Measurements from ENCODE around the gene USP48. TPM values are rescaled to one million over a fixed set of nuclear protein-coding genes. Genes with fewer than 3 reads are reported as not detected.

USP48 gene
- total and polyA plus RNA-seq, 2 donors (not counting 1 experiment from before 2014, with no cell fraction given): 34.1 to 45.6 TPM

DNA sequence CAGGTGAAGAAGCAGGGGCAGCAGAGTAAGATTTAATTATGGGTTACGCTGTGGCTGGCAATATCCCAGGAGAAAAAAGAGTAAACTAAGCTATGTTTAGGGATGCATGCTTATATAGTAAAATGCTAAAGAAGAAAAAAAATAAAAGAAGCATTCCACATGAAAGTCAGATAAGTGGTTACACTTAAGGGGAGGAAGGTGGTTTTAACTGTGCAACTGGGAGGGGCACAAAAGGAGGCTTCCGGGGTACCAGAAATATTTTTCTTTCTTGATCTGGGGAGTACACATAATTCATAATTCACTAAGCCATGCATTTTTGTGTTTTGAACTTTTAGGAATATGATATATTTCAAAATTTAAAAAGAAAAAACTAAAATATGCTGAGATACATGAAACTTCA, 39.5 kb downstream of the USP48 start:
- Histone ChIP-seq H3K36me3 (ENCODE audit: control insufficient read depth, insufficient read depth, low read length) (no peaks in the 10 kb centered on the region), H3K4me3 (replicated peaks in 1 of 4; ENCODE audit: control extremely low read depth in 1 of 4, insufficient read depth in 1 of 4, low read depth in 3 of 4, low read length in 4 of 4) (no peak overlapping the region), H4K20me1 (ENCODE audit: control insufficient read depth, extremely low read depth, insufficient read depth, low read length) (no peaks in the 10 kb centered on the region), H3K4me2 (ENCODE audit: extremely low read depth, insufficient read depth, low read length) (no peak overlapping the region), H3K27me3 (ENCODE audit: control insufficient read depth, insufficient read depth, low read length) (no peaks in the 10 kb centered on the region), H2AFZ (ENCODE audit: low read length) (no peak overlapping the region), H3K27ac (ENCODE audit: insufficient read depth, low read length) (no peak overlapping the region), H3K4me1 (ENCODE audit: control insufficient read depth, extremely low read depth, insufficient read depth, low read length) (no peaks in the 10 kb centered on the region), H3K9ac (ENCODE audit: insufficient read depth, low read length) (no peak overlapping the region), H3K79me2 (ENCODE audit: control insufficient read depth, insufficient read depth, low read length) (no peaks in the 10 kb centered on the region), H3K9me3 (ENCODE audit: control insufficient read depth, insufficient read depth, low read depth, low read length) (no peaks in the 10 kb centered on the region)
- DNase-seq (ENCODE audit: low read depth in 2 of 2): no peak
- TF ChIP-seq CTCF (conservative IDR thresholded peaks at IDR 0.05 in 1 of 2, IDR thresholded peaks at IDR 0.05 in 1 of 2; ENCODE audit: low read depth in 1 of 2, low read length in 2 of 2): no peak
- TF ChIP-seq EZH2 (IDR thresholded peaks at IDR 0.05; ENCODE audit: low read length, missing control alignments): no peak

GRCh38 chr1:21742578-21742977, 40.4 kb downstream of the USP48 start:
- no peaks in the 10 kb centered on the region for H3K4me1 ChIP-seq (ENCODE audit: control insufficient read depth, extremely low read depth, insufficient read depth, low read length)
- no peak overlapping the region for H3K27ac ChIP-seq (ENCODE audit: insufficient read depth, low read length)
- H3K27me3 ChIP-seq (ENCODE audit: control insufficient read depth, insufficient read depth, low read length): no peaks in the 10 kb centered on the region
- H3K79me2 ChIP-seq (ENCODE audit: control insufficient read depth, insufficient read depth, low read length): no peaks in the 10 kb centered on the region
- TF ChIP-seq EZH2 (IDR thresholded peaks at IDR 0.05; ENCODE audit: low read length, missing control alignments) (no peak), CTCF (conservative IDR thresholded peaks at IDR 0.05 in 1 of 2, IDR thresholded peaks at IDR 0.05 in 1 of 2; ENCODE audit: low read depth in 1 of 2, low read length in 2 of 2) (no peak)
- H3K4me3 ChIP-seq (replicated peaks in 1 of 4; ENCODE audit: control extremely low read depth in 1 of 4, insufficient read depth in 1 of 4, low read depth in 3 of 4, low read length in 4 of 4): no peak overlapping the region
- H4K20me1 ChIP-seq (ENCODE audit: control insufficient read depth, extremely low read depth, insufficient read depth, low read length): no peaks in the 10 kb centered on the region
- no peak overlapping the region for H2AFZ ChIP-seq (ENCODE audit: low read length)
- H3K9me3 ChIP-seq (ENCODE audit: control insufficient read depth, insufficient read depth, low read depth, low read length): no peaks in the 10 kb centered on the region
- H3K4me2 ChIP-seq (ENCODE audit: extremely low read depth, insufficient read depth, low read length): no peak overlapping the region
- H3K36me3 ChIP-seq (ENCODE audit: control insufficient read depth, insufficient read depth, low read length): no peaks in the 10 kb centered on the region
- no peak overlapping the region for H3K9ac ChIP-seq (ENCODE audit: insufficient read depth, low read length)
- no peak for DNase-seq (ENCODE audit: low read depth in 2 of 2)

GRCh38 chr1:21741206-21741605, 41.7 kb downstream of the USP48 start:
- Histone ChIP-seq H3K27me3 (ENCODE audit: control insufficient read depth, insufficient read depth, low read length) (no peaks in the 10 kb centered on the region), H3K4me2 (ENCODE audit: extremely low read depth, insufficient read depth, low read length) (no peak overlapping the region), H3K36me3 (ENCODE audit: control insufficient read depth, insufficient read depth, low read length) (no peaks in the 10 kb centered on the region), H3K9ac (ENCODE audit: insufficient read depth, low read length) (no peak overlapping the region), H3K79me2 (ENCODE audit: control insufficient read depth, insufficient read depth, low read length) (no peaks in the 10 kb centered on the region), H4K20me1 (ENCODE audit: control insufficient read depth, extremely low read depth, insufficient read depth, low read length) (no peaks in the 10 kb centered on the region), H3K4me1 (ENCODE audit: control insufficient read depth, extremely low read depth, insufficient read depth, low read length) (no peaks in the 10 kb centered on the region), H2AFZ (ENCODE audit: low read length) (no peak overlapping the region), H3K4me3 (replicated peaks in 1 of 4; ENCODE audit: control extremely low read depth in 1 of 4, insufficient read depth in 1 of 4, low read depth in 3 of 4, low read length in 4 of 4) (no peak overlapping the region), H3K9me3 (ENCODE audit: control insufficient read depth, insufficient read depth, low read depth, low read length) (no peaks in the 10 kb centered on the region), H3K27ac (ENCODE audit: insufficient read depth, low read length) (no peak overlapping the region)
- TF ChIP-seq EZH2 (IDR thresholded peaks at IDR 0.05; ENCODE audit: low read length, missing control alignments): no peak
- no peak for TF ChIP-seq CTCF (conservative IDR thresholded peaks at IDR 0.05 in 1 of 2, IDR thresholded peaks at IDR 0.05 in 1 of 2; ENCODE audit: low read depth in 1 of 2, low read length in 2 of 2)
- no peak for DNase-seq (ENCODE audit: low read depth in 2 of 2)
